Stimulated activated effector memory CD8-positive, alpha-beta T cell treated with anti-CD3 and anti-CD28 coated beads, Interleukin-12 subunit alpha, Interleukin-12 subunit beta, amount 100 ng/mL, for 72 hours (primary cell): ENCODE measurements around the gene ARTN.

Experiments used
- ATAC-seq: fragments of 150-1000 bp; cut with Tn5 transposase; 2 replicates; pipeline ENCODE4 v1.10.0; 2021
- DNase-seq, 2 donors: peaks; one replicate each; pipeline ENCODE4 v3.0.0; 2021 to 2022; ENCODE audit warnings: low spot score in 2 of 2
- H3K27ac Mint-ChIP-seq: one replicate; pipeline ENCODE4 v1.8.0; 2022; ENCODE audit warnings: mild to moderate bottlenecking, mixed read lengths
- H3K36me3 Mint-ChIP-seq: one replicate; pipeline ENCODE4 v1.8.0; 2022; ENCODE audit warnings: mild to moderate bottlenecking, mixed read lengths
- H3K4me1 Mint-ChIP-seq: one replicate; pipeline ENCODE4 v1.8.0; 2022; ENCODE audit warnings: mixed read lengths
- H3K4me3 Mint-ChIP-seq: one replicate; pipeline ENCODE4 v1.8.0; 2022; ENCODE audit warnings: mild to moderate bottlenecking, mixed read lengths
- H3K9me3 Mint-ChIP-seq: one replicate; pipeline ENCODE4 v1.8.0; 2022; ENCODE audit warnings: mixed read lengths

ARTN gene

DNA sequence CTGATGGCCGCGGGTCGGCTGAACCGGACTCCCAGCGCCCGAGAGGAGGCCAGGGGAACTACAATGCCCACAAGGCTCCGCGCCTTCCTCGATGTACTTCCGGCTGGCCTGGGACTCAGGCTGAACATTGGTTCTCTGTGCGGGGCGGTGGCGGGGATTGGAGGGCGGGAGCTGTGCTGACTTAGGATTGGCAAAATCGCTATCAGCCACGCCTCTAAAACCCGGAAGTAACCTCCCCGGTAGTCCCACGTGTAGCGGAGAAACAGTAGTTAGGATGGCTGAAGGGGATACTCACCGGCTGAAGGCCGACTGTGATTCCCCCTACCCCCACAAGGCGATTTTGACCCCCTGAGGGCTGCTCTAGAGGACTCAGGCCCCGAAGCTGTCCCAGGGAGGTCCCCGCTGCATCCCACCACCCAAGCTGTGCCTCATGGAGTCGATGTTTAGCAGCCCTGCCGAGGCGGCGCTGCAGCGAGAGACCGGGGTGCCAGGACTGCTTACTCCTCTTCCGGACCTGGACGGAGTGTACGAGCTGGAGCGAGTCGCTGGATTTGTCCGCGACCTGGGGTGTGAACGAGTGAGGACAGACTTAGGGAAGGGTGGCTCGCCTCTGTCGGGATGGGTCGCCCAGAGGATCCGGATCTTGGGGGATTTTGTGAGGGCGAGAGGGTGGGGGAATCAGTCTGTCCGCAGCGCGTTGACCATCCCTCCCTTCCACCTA is 36.3 kb downstream of the ARTN start, which contains the start of gene DPH2:
TSS of gene DPH2 (plus strand) at position 265 of the 721 bp plus-strand sequence. CDS start at position 431, 166 bp downstream.
- ATAC-seq: peak; percentile 93
- Mint-ChIP-seq H3K4me1 (peaks cover 35% of the 10 kb centered on the region), H3K4me3 (peak within 1 kb of the TSS; percentile 96), H3K9me3 (no peaks in the 10 kb centered on the region), H3K27ac (peak within 1 kb of the TSS; percentile 92), H3K36me3 (peaks cover 6% of the 10 kb centered on the region)
- peak; percentile 70 to 90 for DNase-seq

DNA sequence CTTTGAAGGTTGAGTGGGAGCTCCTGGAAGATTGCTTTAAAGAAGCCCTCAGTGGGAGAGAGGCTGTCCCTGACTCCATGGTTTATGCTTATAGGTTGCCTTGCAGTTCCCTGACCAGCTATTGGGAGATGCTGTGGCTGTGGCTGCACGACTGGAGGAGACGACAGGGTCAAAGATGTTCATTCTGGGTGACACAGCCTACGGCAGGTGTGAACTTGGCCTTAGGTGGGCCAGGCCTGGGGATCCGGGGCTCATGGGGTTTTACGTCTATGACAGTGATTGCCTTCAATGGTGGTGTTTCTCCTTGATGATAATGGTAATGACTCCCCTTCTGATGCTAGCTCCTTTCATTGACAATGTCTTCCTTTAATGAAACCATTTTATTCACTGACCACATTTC is 36.9 kb downstream of the ARTN start:
- DNase-seq: no peak
- Mint-ChIP-seq H3K4me3 (peak overlapping the region; percentile 96), H3K9me3 (no peaks in the 10 kb centered on the region)

DNA sequence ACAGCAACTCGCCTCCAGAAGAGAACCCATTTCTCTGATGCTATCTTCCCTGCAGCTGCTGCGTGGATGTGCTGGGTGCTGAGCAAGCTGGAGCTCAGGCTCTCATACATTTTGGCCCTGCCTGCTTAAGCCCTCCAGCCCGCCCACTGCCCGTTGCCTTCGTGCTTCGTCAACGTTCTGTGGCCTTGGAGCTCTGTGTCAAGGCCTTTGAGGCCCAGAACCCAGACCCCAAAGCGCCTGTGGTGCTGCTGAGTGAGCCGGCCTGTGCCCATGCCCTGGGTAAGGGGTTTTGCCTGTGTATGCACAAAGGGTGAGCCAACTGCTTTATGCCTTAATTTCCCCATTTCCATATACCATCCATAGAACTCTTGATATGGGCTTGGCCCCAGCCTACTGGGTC is 37.3 kb downstream of the ARTN start:
- peak overlapping the region; percentile 92 for H3K27ac Mint-ChIP-seq

More for the DNA sequence above, 36.9 kb downstream of the ARTN start:
- no peak for ATAC-seq
- H3K4me1 Mint-ChIP-seq: peaks cover 35% of the 10 kb centered on the region
- H3K27ac Mint-ChIP-seq: peak overlapping the region; percentile 92
- H3K36me3 Mint-ChIP-seq: peaks cover 10% of the 10 kb centered on the region

DNA sequence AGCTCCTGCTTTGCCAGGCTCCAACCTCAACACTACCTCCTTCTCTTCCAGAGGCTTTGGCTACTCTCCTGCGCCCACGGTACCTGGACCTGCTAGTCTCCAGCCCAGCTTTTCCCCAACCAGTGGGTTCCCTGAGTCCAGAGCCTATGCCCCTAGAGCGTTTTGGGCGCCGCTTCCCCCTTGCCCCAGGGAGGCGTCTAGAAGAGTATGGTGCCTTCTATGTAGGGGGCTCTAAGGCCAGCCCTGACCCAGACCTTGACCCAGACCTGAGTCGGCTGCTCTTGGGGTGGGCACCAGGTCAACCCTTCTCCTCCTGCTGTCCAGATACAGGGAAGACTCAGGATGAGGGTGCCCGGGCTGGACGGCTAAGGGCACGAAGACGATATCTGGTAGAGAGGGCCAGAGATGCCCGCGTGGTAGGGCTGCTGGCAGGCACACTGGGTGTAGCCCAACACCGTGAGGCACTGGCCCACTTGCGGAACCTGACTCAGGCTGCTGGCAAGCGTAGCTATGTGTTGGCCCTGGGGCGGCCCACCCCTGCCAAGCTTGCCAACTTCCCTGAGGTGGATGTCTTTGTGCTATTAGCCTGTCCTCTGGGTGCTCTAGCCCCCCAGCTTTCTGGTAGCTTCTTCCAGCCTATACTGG is 37.9 kb downstream of the ARTN start:
- Mint-ChIP-seq H3K27ac (peak overlapping the region; percentile 92), H3K36me3 (peaks cover 20% of the 10 kb centered on the region), H3K9me3 (no peaks in the 10 kb centered on the region), H3K4me3 (peak overlapping the region; percentile 96), H3K4me1 (peaks cover 45% of the 10 kb centered on the region)
- DNase-seq: no peak
- no peak for ATAC-seq

More for the DNA sequence above, 37.3 kb downstream of the ARTN start:
- ATAC-seq (no peak), DNase-seq (no peak)
- Mint-ChIP-seq H3K9me3 (no peaks in the 10 kb centered on the region), H3K36me3 (peaks cover 14% of the 10 kb centered on the region), H3K4me1 (peaks cover 39% of the 10 kb centered on the region), H3K4me3 (peak overlapping the region; percentile 96)

DNA sequence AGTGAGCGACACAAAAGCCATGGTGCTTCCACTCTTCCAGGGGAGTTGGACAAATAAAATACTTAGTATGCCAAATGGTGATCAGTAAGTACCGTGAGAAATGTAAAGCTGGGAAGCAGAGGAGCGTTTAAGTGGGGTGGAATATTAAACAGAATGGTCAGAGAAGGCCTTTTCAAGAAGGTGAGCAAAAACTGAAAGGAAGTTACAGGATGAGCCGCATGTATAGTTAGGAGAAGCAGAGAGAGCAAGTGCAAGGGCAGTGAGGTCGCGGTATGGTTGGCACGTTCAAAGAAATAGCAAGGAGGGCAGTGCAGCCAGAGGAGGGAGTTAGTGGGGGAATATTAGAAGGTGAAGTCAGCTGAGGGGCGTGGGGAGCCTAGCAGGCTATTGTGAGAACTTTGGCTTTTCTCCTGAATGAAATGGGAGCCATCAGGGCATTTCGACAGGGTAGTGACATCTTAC is 40.4 kb downstream of the ARTN start:
- peak overlapping the region; percentile 90 for H3K27ac Mint-ChIP-seq
- peaks cover 37% of the 10 kb centered on the region for H3K36me3 Mint-ChIP-seq
- no peaks in the 10 kb centered on the region for H3K9me3 Mint-ChIP-seq
- peak overlapping the region; percentile 87 for H3K4me3 Mint-ChIP-seq
- no peak for DNase-seq
- H3K4me1 Mint-ChIP-seq: peaks cover 69% of the 10 kb centered on the region
- ATAC-seq: no peak

DNA sequence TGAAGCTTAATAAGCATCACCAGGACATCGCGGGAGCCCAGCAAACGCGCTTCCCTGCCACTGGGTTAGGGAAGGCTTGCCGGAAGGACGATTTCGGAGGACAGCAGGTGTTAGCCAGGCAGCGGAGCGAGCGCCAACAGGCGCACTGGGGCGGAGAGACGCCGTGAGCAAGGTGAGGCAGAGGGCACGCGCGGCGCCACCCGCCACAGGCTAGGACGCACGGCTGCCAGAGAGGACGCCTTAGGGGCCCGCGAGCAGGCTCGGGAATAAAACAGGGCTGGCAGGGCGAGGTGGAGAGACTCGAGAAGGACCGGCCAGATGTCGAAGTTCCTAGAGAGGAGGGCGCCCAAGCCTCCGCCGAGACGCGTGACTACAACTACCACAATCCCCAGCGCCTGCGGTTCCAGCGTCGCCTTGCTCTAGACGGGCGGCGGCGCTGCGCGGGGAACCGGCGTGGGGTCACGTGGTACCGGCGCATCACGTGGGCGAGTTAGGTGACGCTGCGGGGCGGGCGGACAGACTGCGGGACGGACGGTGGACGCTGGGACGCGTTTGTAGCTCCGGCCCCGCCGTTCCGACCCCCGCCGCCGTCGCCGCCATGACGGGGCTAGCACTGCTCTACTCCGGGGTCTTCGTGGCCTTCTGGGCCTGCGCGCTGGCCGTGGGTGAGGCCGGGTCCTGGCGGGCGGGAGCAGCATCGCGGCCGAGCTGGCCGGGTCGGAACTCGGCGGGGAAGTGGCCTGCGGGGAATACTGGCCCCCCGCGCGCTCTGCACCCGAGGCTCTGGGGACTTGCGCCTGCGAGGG is 41.0 kb downstream of the ARTN start, which contains the start of gene ATP6V0B:
TSS of gene ATP6V0B (plus strand) at position 518 of the 806 bp plus-strand sequence. CDS start at position 599, 81 bp downstream.
- H3K9me3 Mint-ChIP-seq: no peaks in the 10 kb centered on the region
- peak; percentile 84 for ATAC-seq
- H3K27ac Mint-ChIP-seq: peak within 1 kb of the TSS; percentile 90
- H3K36me3 Mint-ChIP-seq: peaks cover 37% of the 10 kb centered on the region
- H3K4me1 Mint-ChIP-seq: peaks cover 65% of the 10 kb centered on the region
- peak within 1 kb of the TSS; percentile 87 for H3K4me3 Mint-ChIP-seq
- DNase-seq: peak; percentile 90 to 98

DNA sequence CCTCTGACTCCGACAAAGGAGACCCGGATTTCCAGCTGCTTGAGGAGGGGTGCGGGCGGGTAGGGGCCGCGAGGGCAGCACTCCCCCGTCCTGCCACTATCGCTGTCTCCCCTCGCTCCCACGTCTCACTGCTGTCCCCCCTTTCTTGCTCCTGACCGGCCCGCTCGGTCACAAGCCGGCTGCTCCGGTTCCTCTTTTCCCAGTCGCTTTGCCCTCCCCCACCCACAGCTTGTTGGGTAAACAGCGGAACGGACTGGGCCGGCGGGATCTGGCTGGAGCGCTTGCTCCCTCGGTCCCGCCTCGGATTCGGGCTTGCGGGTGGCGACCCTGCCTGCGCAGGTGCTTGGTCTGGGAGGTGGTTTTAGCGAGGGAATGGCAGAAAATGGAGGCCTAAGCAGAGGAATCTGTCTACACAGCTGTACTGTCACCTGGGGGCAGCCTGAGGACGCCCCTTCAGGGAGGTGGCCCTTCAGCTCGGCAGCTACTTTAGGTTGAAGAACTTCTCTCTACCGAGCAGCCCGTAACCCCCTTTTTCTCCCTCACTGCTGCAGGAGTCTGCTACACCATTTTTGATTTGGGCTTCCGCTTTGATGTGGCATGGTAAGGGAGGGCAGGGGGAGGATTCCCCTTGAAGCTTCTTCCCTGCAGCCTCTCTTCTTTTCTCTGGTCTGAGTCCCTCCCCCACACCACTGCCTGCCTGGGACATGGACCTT is 41.8 kb downstream of the ARTN start:
- peak; percentile 1 for ATAC-seq
- DNase-seq: peak in 1 of 2 donors; percentile 56
- peaks cover 37% of the 10 kb centered on the region for H3K36me3 Mint-ChIP-seq
- no peaks in the 10 kb centered on the region for H3K9me3 Mint-ChIP-seq
- peaks cover 65% of the 10 kb centered on the region for H3K4me1 Mint-ChIP-seq
- H3K27ac Mint-ChIP-seq: peak overlapping the region; percentile 90
- peak overlapping the region; percentile 87 for H3K4me3 Mint-ChIP-seq

DNA sequence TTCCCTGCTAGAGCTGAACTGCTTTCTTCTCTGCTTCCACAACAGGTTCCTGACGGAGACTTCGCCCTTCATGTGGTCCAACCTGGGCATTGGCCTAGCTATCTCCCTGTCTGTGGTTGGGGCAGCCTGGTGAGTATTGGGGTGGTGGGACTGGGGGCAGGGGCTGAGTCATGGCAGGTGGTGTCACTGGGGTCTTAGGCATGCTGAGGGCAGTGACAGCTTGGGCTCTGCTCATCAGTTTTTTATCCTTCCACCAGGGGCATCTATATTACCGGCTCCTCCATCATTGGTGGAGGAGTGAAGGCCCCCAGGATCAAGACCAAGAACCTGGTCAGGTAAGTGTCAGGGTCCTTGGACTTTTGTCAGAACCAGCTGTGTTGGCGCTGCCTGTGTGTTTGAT is 42.4 kb downstream of the ARTN start:
- H3K27ac Mint-ChIP-seq: peak overlapping the region; percentile 90
- H3K9me3 Mint-ChIP-seq: no peaks in the 10 kb centered on the region
- peak overlapping the region; percentile 87 for H3K4me3 Mint-ChIP-seq
- no peak for DNase-seq
- no peak for ATAC-seq
- H3K36me3 Mint-ChIP-seq: peaks cover 37% of the 10 kb centered on the region
- peaks cover 65% of the 10 kb centered on the region for H3K4me1 Mint-ChIP-seq

DNA sequence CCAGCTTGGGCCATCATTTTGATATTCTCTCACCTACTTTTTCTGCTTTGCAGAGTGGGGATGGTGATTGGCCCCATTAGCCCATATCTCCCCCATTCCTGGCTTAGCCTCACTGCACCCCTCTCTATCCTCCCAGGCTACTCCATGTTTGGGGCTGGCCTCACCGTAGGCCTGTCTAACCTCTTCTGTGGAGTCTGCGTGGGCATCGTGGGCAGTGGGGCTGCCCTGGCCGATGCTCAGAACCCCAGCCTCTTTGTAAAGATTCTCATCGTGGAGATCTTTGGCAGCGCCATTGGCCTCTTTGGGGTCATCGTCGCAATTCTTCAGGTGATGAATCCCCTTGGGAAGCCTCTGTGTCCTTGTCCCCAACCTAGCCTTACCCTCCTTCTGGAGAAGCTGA is 43.3 kb downstream of the ARTN start:
- Mint-ChIP-seq H3K4me1 (peaks cover 65% of the 10 kb centered on the region), H3K4me3 (peak overlapping the region; percentile 87), H3K27ac (no peak overlapping the region), H3K36me3 (peaks cover 35% of the 10 kb centered on the region), H3K9me3 (no peaks in the 10 kb centered on the region)
- ATAC-seq (no peak), DNase-seq (no peak)

DNA sequence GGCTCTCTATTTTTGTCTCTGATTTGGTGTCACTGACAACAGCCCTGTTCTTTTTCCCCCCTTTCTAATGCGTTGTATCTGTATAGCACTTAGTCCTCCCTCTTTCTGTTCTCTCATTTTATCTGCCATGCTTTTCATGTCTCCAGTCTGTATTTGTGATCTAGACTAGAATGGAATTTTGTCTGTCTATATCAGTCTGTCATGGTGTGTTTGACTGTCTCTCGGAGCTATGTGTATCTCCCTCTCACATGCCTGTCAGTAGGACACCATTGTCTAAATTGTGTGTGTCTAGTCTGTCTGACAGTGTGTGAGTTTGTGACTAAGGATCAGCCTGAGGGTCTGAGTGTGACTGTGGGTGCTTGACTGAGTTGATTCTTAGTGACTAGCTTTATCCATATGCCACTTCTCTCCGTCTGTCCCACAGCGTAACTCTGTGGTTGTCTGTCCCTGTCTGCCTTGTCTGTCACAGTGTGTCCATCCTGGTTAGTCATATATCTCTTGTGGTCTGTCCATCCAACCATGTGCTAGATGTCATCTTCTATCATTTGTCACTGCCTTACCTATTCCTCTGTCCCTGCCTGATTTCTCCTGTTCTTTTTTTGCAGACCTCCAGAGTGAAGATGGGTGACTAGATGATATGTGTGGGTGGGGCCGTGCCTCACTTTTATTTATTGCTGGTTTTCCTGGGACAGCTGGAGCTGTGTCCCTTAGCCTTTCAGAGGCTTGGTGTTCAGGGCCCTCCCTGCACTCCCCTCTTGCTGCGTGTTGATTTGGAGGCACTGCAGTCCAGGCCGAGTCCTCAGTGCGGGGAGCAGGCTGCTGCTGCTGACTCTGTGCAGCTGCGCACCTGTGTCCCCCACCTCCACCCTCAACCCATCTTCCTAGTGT is 44.0 kb downstream of the ARTN start:
- no peak for ATAC-seq
- no peak for DNase-seq
- Mint-ChIP-seq H3K36me3 (peaks cover 31% of the 10 kb centered on the region), H3K4me1 (peaks cover 70% of the 10 kb centered on the region), H3K27ac (no peak overlapping the region), H3K9me3 (no peaks in the 10 kb centered on the region), H3K4me3 (peak overlapping the region; percentile 87)

DNA sequence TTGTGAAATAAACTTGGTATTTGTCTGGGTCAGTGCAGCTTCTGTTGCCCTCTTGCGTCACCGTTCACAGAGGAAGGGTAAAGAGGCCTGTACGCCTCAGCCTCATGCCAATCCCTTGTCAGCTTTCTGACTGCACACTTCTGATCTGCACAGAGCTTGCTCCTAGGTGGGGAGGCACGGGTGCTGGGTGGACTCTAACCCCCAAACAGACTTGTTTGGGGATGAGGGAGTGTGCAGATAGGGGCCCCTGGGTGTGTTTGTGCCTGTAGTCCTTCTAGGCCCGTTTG is 44.6 kb downstream of the ARTN start:
- Mint-ChIP-seq H3K27ac (peak overlapping the region; percentile 55), H3K4me3 (peak overlapping the region; percentile 69), H3K36me3 (peaks cover 33% of the 10 kb centered on the region), H3K9me3 (no peaks in the 10 kb centered on the region), H3K4me1 (peaks cover 74% of the 10 kb centered on the region)
- DNase-seq (no peak), ATAC-seq (no peak)

DNA sequence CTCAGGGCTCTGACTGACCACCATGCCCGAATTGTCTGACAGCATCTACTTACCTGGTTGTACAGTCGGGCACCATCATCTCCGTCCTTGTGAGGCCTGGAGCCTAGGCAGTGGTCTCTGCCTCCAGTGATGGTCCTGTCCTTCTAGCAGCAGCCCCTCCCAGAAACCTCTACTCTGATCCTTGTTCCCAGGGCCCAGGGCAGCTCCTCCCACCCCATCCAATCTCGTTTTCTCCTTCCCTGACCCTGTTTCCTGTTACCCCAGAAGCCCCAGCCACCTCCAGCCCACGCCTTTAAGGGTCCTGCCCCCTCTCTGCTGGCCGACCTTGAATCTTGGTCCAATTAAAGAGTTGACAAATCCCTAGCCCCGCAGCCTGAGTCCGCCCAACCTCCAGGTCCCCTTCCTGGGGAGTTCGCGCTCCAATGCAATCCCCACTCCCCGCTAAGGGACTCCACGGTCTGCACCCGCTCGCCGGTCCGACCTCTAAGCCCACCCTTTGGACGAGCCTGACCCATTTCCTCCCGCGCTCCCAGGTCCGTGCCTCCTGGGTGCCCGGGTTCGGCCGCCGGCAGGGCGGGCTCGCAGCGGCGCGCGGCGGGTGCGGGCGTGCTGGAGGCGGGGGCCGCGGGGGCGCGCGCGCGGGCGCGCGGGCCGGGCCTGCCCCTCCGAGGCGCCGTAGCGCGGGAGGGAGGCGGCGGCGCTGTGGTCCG is 45.1 kb downstream of the ARTN start, which contains the start of gene B4GALT2:
TSS of gene B4GALT2 (plus strand) at position 660 of the 710 bp plus-strand sequence. CDS start 1,951 bp downstream, outside the sequence.
- H3K4me3 Mint-ChIP-seq: peak within 1 kb of the TSS; percentile 81
- no peaks in the 10 kb centered on the region for H3K9me3 Mint-ChIP-seq
- H3K27ac Mint-ChIP-seq: peak within 1 kb of the TSS; percentile 90
- H3K36me3 Mint-ChIP-seq: peaks cover 38% of the 10 kb centered on the region
- H3K4me1 Mint-ChIP-seq: peaks cover 69% of the 10 kb centered on the region
- DNase-seq: peak; percentile 32 to 64
- ATAC-seq: peak; percentile 44

DNA sequence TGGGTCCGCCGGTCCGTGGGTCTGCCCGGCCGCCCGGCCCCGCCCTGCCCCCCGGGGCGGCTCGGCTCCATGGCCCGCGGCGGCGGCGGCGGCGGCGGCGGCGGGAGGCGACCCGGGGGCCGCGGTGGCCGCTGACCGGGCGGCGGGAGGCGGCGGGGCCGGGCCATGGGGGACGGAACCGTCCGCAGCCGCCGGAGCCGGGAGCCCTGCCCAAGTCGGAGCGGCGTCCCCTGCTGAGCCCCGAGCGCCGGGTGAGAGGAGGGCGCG is 45.6 kb downstream of the ARTN start:
- DNase-seq: no peak
- Mint-ChIP-seq H3K4me3 (peak overlapping the region; percentile 81), H3K9me3 (no peaks in the 10 kb centered on the region), H3K36me3 (peaks cover 42% of the 10 kb centered on the region), H3K4me1 (peaks cover 67% of the 10 kb centered on the region), H3K27ac (peak overlapping the region; percentile 90)
- ATAC-seq: no peak
